Activated CD4-positive, alpha-beta memory T cell treated with anti-CD3 and anti-CD28 coated beads for 36 hours (primary cell): ENCODE measurements around the gene PCSK5. TPM values are rescaled to one million over a fixed set of nuclear protein-coding genes. Genes with fewer than 3 reads are reported as not detected.
A peak's percentile ranks its signal among the peaks of the same experiment; 100 is the strongest.

ENCODE experiments used
- CTCF ChIA-PET: fragments of 350-600 bp; sonication (Branson Sonifier 250); formaldehyde crosslinking; loops from one replicate; lab custom pipeline; 2021; ENCODE audit warnings: antibody characterized with exemption, inconsistent platforms; lab: Charles Lee
- POLR2A ChIA-PET: fragments of 350-600 bp; sonication (Branson Sonifier 250); formaldehyde crosslinking; loops from one replicate; lab custom pipeline; 2021; ENCODE audit warnings: antibody characterized with exemption; lab: Charles Lee
- DNase-seq: peaks from one replicate; pipeline ENCODE4 v3.0.0-alpha.2; 2020
- H3K27ac Mint-ChIP-seq: one replicate; pipeline ENCODE4 v1.8.0; 2021; ENCODE audit warnings: mixed read lengths
- H3K27me3 Mint-ChIP-seq: one replicate; pipeline ENCODE4 v1.8.0; 2021; ENCODE audit warnings: mixed read lengths
- H3K36me3 Mint-ChIP-seq: one replicate; pipeline ENCODE4 v1.8.0; 2021; ENCODE audit warnings: mixed read lengths
- H3K4me1 Mint-ChIP-seq: one replicate; pipeline ENCODE4 v1.8.0; 2021; ENCODE audit warnings: low read depth, mixed read lengths
- H3K4me3 Mint-ChIP-seq: one replicate; pipeline ENCODE4 v1.8.0; 2021; ENCODE audit warnings: mild to moderate bottlenecking, mixed read lengths
- H3K9me3 Mint-ChIP-seq: one replicate; pipeline ENCODE4 v1.8.0; 2021; ENCODE audit warnings: mixed read lengths
- intact Hi-C: fragments of 100-400 bp; cut with micrococcal nuclease; formaldehyde crosslinking; loops from one replicate; pipeline ENCODE4 v1.15.1; 2023
- total RNA-seq, 2 experiments: library from RNA; stranded (reverse); gene quantifications; one replicate each; pipeline ENCODE4 v1.2.3, GENCODE V29; 2021

The PCSK5 gene
- total RNA-seq, 2 experiments from 2014 or later, result 2.0 to 2.1 TPM

- POLR2A ChIA-PET, result no interaction called here
- H3K4me3 Mint-ChIP-seq, result no peak overlapping the region
- no peak overlapping the region for H3K27ac Mint-ChIP-seq
- H3K4me1 Mint-ChIP-seq, result peaks cover 6% of the 10 kb centered on the region
- H3K27me3 Mint-ChIP-seq, result no peaks in the 10 kb centered on the region
- intact Hi-C loops, result no loop called here
- peaks cover 6% of the 10 kb centered on the region for H3K36me3 Mint-ChIP-seq
- CTCF ChIA-PET, result interaction anchor here (0.9 kb wide), 1 partner anchor 327 kb away, joined by 3 read pairs; no protein-coding TSS in a partner anchor
- peaks cover 18% of the 10 kb centered on the region for H3K9me3 Mint-ChIP-seq
- DNase-seq, result no peak
Observed at GRCh38 chr9:75975071-75975470, 84.6 kb downstream of the PCSK5 start.

GRCh38 chr9:75976549-75976948 is 86.1 kb downstream of the PCSK5 start:
- ChIA-PET POLR2A (no interaction called here), CTCF (no interaction called here)
- Mint-ChIP-seq H3K4me3 (no peak overlapping the region), H3K9me3 (peaks cover 10% of the 10 kb centered on the region), H3K27me3 (no peaks in the 10 kb centered on the region), H3K36me3 (peaks cover 5% of the 10 kb centered on the region), H3K4me1 (peaks cover 6% of the 10 kb centered on the region), H3K27ac (no peak overlapping the region)
- intact Hi-C loops, result no loop called here
- DNase-seq, result no peak

DNA sequence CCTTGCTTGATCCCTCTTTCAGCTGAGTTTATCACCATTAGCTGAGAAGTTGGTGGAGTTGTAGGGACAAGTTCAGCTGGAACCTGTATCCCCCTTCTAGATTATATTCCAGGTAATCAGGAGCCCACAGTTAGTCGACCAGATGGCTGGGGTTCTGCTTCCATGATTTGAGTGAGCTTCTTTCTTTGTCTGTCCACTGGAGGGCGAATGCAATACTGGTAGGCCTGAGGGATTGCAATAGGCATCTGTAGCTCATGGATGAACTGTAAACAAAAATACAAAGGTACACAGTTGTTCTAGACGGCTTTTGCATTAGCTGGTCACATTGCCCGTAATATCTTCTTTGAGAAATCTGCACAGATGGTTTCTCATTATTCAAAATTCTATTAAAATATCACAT is 88.9 kb downstream of the PCSK5 start:
- Mint-ChIP-seq H3K9me3 (no peaks in the 10 kb centered on the region), H3K27ac (no peak overlapping the region), H3K4me3 (no peak overlapping the region), H3K36me3 (no peaks in the 10 kb centered on the region), H3K4me1 (peaks cover 6% of the 10 kb centered on the region), H3K27me3 (no peaks in the 10 kb centered on the region)
- intact Hi-C loops, result no loop called here
- ChIA-PET POLR2A (no interaction called here), CTCF (interaction anchor here (0.6 to 0.8 kb wide), 2 partner anchors 19 to 124 kb away, joined by 3 read pairs; no protein-coding TSS in a partner anchor)
- DNase-seq, result no peak

GRCh38 chr9:75983319-75984045 is 93.0 kb downstream of the PCSK5 start:
- intact Hi-C loops, result no loop called here
- Mint-ChIP-seq H3K4me1 (no peaks in the 10 kb centered on the region), H3K4me3 (no peak overlapping the region), H3K27ac (no peak overlapping the region), H3K36me3 (peaks cover 12% of the 10 kb centered on the region), H3K27me3 (no peaks in the 10 kb centered on the region), H3K9me3 (no peaks in the 10 kb centered on the region)
- no peak for DNase-seq
- POLR2A ChIA-PET, result no interaction called here
- CTCF ChIA-PET, result no interaction called here

DNA sequence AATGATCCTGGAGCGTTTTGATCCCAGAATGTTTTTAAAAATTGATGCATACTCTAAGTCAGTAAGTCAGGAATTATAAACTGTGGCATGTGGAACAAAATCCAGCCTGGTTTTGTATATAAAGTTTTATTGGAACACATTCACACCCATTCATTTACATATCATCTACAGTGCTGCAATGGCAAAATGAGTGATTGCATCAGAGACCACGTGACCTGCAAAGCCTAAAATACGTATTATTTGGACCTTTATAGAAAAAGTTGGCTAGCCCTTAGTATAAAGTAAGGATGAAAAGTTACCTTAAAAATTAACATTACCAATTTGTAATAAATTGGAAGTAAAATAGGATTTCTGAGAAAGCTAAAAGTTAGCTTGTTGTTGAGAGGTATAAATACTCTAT is 95.0 kb downstream of the PCSK5 start:
- no peaks in the 10 kb centered on the region for H3K9me3 Mint-ChIP-seq
- H3K27ac Mint-ChIP-seq, result no peak overlapping the region
- intact Hi-C loops, result no loop called here
- no peak overlapping the region for H3K4me3 Mint-ChIP-seq
- no peaks in the 10 kb centered on the region for H3K27me3 Mint-ChIP-seq
- DNase-seq, result no peak
- H3K36me3 Mint-ChIP-seq, result peaks cover 14% of the 10 kb centered on the region
- no peaks in the 10 kb centered on the region for H3K4me1 Mint-ChIP-seq
- ChIA-PET POLR2A (no interaction called here), CTCF (interaction anchor here (0.8 kb wide), 1 partner anchor 15 kb away, joined by 3 read pairs; no protein-coding TSS in a partner anchor)

DNA sequence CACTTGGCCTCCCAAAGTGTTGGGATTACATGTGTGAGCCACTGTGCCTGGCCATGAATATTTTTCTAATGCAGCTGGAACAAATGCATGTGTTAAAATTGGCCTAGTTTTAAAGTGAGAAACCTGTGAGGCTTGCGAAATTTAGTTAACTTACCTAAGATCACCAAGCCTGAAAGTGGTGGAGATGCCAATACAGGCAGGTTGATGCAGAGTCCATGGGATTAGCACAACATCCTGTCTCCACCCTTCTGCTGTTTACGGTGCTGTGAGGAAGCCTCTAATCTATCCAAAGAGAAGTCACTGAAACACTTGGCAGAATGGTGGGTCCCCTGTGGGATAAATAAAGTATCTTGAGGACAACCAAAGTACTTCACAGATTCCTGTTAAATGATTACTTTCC is 98.2 kb downstream of the PCSK5 start:
- Mint-ChIP-seq H3K36me3 (peaks cover 14% of the 10 kb centered on the region), H3K4me3 (no peak overlapping the region), H3K27ac (no peak overlapping the region), H3K4me1 (peaks cover 16% of the 10 kb centered on the region), H3K27me3 (no peaks in the 10 kb centered on the region), H3K9me3 (no peaks in the 10 kb centered on the region)
- DNase-seq, result no peak
- POLR2A ChIA-PET, result no interaction called here
- CTCF ChIA-PET, result no interaction called here
- intact Hi-C loops, result no loop called here

DNA sequence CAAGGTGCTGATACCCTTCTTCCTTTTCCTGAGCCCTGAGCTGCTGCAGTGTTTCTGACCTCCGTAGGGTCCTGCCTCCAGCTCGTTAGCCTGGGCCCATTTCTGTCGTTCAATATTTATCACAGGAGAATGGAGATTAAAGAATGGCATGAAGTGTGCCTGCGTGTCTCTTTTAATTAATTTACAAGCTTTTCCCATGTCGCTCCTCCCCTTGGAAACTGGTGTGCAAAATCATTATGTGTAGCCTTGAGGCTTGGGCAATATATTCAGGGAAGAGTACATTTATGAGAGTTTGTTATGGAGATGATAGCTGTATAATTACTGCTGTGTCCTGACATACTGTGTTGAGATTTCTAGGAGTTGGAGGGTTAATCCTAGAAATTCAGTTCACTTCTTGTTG is 99.7 kb downstream of the PCSK5 start:
- Mint-ChIP-seq H3K36me3 (peaks cover 20% of the 10 kb centered on the region), H3K4me1 (peaks cover 25% of the 10 kb centered on the region), H3K27me3 (no peaks in the 10 kb centered on the region), H3K9me3 (no peaks in the 10 kb centered on the region), H3K27ac (no peak overlapping the region), H3K4me3 (no peak overlapping the region)
- ChIA-PET POLR2A (no interaction called here), CTCF (no interaction called here)
- intact Hi-C loops, result loop anchor here (5.0 kb wide), 1 partner anchor 78 kb away; no protein-coding TSS in a partner anchor
- no peak for DNase-seq

DNA sequence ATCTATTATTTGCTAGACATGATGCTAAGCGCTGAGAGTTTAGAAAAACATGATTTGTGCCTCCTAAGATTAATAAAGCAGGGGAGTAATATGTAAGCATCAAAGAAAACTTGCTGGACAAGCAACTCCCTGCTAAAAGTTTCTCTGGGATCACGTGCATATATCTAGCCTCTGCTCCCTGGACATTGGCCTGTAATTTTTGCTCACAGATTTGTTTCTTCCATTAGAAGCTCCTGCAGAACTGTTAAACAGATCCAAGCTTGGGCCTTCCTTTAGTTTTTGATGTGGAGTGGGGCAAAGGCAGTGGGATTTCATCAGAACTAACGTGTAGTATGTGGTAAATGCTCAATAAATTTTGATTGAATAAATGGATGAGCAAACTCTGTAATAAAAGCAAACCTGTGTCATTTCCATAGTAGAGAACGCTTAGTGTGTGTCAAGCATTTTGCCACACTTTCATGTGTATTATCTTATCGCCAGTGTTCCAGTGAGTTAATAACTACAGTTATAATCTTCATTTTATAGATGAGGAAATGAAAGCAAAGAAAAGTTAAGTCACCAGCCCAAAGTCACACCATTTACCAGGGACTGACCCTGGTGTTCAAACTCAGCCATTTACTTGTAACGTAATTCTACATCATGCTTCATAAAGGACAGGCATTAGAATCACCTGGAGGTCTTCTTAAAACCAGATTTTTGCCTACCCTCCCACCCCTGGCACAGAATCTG is 100.3 kb downstream of the PCSK5 start:
- no peaks in the 10 kb centered on the region for H3K27me3 Mint-ChIP-seq
- ChIA-PET CTCF (no interaction called here), POLR2A (no interaction called here)
- peaks cover 25% of the 10 kb centered on the region for H3K4me1 Mint-ChIP-seq
- no peak for DNase-seq
- no peaks in the 10 kb centered on the region for H3K9me3 Mint-ChIP-seq
- intact Hi-C loops, result loop anchor here (5.0 kb wide), 1 partner anchor 78 kb away; no protein-coding TSS in a partner anchor
- H3K4me3 Mint-ChIP-seq, result no peak overlapping the region
- peaks cover 20% of the 10 kb centered on the region for H3K36me3 Mint-ChIP-seq
- no peak overlapping the region for H3K27ac Mint-ChIP-seq

DNA sequence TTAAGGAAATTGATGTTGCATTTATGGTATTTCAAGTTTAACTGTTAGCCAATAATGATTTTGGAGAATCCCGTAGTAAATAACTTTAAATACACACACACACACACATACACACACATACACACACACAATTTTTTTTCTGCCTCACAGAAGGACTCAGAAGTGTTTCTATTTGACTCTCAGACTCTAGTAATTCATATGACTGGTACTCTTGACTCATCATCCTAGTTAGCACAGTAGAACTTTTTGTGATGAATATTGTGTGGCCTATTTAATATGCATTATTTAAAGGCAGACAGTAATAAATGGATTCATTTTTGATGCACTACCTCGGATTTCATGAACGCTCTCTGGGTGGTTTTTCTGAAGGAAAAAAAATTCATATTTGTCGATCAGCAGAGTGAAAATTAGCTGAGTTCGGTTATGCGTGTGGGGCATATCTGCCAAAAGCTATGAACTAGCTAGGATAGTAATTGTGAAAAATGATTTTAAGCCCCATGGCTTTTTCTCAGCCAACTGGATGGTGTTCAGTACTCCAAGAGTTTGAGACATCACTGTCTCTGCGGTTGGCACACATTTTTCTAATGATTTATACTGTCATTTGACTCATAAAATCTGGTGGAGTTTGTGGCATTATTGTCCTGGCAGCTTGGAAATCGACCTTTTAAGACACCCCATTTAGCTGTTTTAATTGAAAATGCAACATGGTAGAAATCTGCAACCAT is 102.2 kb downstream of the PCSK5 start:
- Mint-ChIP-seq H3K4me1 (peaks cover 32% of the 10 kb centered on the region), H3K9me3 (no peaks in the 10 kb centered on the region), H3K4me3 (no peak overlapping the region), H3K27me3 (no peaks in the 10 kb centered on the region), H3K27ac (peak overlapping the region; percentile 25), H3K36me3 (peaks cover 8% of the 10 kb centered on the region)
- intact Hi-C loops, result loop anchor here (1.0 to 5.0 kb wide), 4 partner anchors 12 to 124 kb away; no protein-coding TSS in a partner anchor
- no peak for DNase-seq
- POLR2A ChIA-PET, result no interaction called here
- CTCF ChIA-PET, result no interaction called here

DNA sequence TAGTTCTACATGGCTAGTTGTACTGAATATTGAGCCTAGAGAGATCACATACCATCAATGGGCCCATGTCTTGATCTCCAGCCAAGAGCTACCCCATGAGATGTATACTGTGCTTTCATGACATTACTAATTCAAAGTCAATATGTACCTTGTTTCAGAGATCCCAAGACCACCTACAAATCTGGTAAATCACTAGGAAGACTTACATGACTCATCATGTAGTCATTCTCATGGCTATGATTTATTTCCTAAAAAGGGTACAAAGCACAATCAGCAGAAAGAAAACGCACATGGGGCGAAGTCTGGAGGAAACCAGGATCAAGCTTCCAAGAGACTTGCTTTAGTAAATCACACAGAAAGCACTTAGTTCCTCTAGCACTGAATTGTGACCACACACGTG is 103.0 kb downstream of the PCSK5 start:
- Mint-ChIP-seq H3K4me1 (peaks cover 32% of the 10 kb centered on the region), H3K4me3 (no peak overlapping the region), H3K27me3 (no peaks in the 10 kb centered on the region), H3K9me3 (no peaks in the 10 kb centered on the region), H3K36me3 (peaks cover 8% of the 10 kb centered on the region), H3K27ac (no peak overlapping the region)
- intact Hi-C loops, result loop anchor here (1.0 to 5.0 kb wide), 3 partner anchors 25 to 123 kb away; no protein-coding TSS in a partner anchor
- ChIA-PET CTCF (no interaction called here), POLR2A (no interaction called here)
- DNase-seq, result no peak

GRCh38 chr9:75995066-75995465 is 104.6 kb downstream of the PCSK5 start:
- no peak overlapping the region for H3K27ac Mint-ChIP-seq
- H3K4me3 Mint-ChIP-seq, result no peak overlapping the region
- H3K36me3 Mint-ChIP-seq, result peaks cover 6% of the 10 kb centered on the region
- intact Hi-C loops, result no loop called here
- POLR2A ChIA-PET, result no interaction called here
- no peaks in the 10 kb centered on the region for H3K9me3 Mint-ChIP-seq
- DNase-seq, result no peak
- CTCF ChIA-PET, result no interaction called here
- H3K4me1 Mint-ChIP-seq, result peaks cover 32% of the 10 kb centered on the region
- no peaks in the 10 kb centered on the region for H3K27me3 Mint-ChIP-seq

- no peak overlapping the region for H3K4me3 Mint-ChIP-seq
- intact Hi-C loops, result no loop called here
- ChIA-PET POLR2A (no interaction called here), CTCF (no interaction called here)
- no peaks in the 10 kb centered on the region for H3K27me3 Mint-ChIP-seq
- no peaks in the 10 kb centered on the region for H3K9me3 Mint-ChIP-seq
- peaks cover 6% of the 10 kb centered on the region for H3K36me3 Mint-ChIP-seq
- H3K27ac Mint-ChIP-seq, result no peak overlapping the region
- H3K4me1 Mint-ChIP-seq, result peaks cover 32% of the 10 kb centered on the region
- no peak for DNase-seq
Observed at GRCh38 chr9:75996726-75997125, 106.3 kb downstream of the PCSK5 start.
